NB4 (cell line): Measurements from ENCODE around the gene HSPA4.
A peak's percentile ranks its signal among the peaks of the same experiment; 100 is the strongest.
"Not testable (repeated sequence)": the region's sequence is repeated elsewhere in the genome, so short reads cannot be mapped to it uniquely, and the experiment has no call there.

Experiments
- DNase-seq: peaks from one replicate; pipeline ENCODE4 v3.0.0; 2010; ENCODE audit warnings: low read depth
- H3K4me3 ChIP-seq: one replicate; pipeline ENCODE4 v1.5.1; 2011; ENCODE audit warnings: mild to moderate bottlenecking, low read depth, low read length, moderate library complexity
- MYC ChIP-seq: IDR thresholded peaks from 2 replicates; pipeline ENCODE4 v1.6.1; 2011; ENCODE audit warnings: low read depth, low read length
- POLR2A ChIP-seq: IDR thresholded peaks from 2 replicates; pipeline ENCODE4 v1.6.1; 2011; ENCODE audit warnings: mild to moderate bottlenecking; ENCODE audit not compliant: insufficient read length; ENCODE audit errors: extremely low read depth
- TF ChIP-seq, protein P1 (sequence below): IDR thresholded peaks from one replicate; pipeline ENCODE4 v1.5.1; 2012; ENCODE audit warnings: low read depth, low read length
- TF ChIP-seq, protein P2 (sequence below): IDR thresholded peaks from 2 replicates; pipeline ENCODE4 v1.6.1; 2011; ENCODE audit warnings: low read depth, low read length

The HSPA4 gene

DNA sequence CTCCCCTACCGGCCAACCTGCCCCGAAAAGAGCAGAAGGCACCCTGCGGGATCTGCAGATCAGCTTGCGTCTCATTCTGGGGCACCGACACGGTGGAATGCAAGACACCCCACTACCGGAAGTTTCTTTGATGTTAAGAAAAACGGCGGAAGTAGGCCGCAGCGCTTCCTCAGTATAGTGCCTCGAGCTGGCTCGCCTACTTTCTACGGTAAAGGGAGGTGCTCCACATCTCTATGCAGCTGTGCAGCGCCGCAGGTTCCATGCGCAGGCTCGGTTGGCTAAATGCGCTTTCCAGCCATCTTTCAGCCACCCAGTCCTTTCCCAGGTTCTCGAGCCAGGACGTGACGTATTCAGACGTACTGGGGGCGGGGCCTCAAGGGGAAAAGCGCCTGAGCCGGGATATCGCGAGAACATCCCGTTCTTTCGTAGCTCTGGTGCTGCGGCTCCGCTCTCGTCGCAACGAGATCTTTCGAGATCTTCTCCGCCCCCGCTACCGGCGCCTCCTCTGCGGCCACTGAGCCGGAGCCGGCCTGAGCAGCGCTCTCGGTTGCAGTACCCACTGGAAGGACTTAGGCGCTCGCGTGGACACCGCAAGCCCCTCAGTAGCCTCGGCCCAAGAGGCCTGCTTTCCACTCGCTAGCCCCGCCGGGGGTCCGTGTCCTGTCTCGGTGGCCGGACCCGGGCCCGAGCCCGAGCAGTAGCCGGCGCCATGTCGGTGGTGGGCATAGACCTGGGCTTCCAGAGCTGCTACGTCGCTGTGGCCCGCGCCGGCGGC is at the start of gene HSPA4:
TSS of gene HSPA4 (plus strand) at position 472 of the 775 bp plus-strand sequence. CDS start at position 710, 238 bp downstream.
- peak; percentile 98 for DNase-seq
- peak; percentile 95 for TF ChIP-seq POLR2A
- TF ChIP-seq, protein P1, sequence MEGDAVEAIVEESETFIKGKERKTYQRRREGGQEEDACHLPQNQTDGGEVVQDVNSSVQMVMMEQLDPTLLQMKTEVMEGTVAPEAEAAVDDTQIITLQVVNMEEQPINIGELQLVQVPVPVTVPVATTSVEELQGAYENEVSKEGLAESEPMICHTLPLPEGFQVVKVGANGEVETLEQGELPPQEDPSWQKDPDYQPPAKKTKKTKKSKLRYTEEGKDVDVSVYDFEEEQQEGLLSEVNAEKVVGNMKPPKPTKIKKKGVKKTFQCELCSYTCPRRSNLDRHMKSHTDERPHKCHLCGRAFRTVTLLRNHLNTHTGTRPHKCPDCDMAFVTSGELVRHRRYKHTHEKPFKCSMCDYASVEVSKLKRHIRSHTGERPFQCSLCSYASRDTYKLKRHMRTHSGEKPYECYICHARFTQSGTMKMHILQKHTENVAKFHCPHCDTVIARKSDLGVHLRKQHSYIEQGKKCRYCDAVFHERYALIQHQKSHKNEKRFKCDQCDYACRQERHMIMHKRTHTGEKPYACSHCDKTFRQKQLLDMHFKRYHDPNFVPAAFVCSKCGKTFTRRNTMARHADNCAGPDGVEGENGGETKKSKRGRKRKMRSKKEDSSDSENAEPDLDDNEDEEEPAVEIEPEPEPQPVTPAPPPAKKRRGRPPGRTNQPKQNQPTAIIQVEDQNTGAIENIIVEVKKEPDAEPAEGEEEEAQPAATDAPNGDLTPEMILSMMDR: no peak
- TF ChIP-seq, protein P2, sequence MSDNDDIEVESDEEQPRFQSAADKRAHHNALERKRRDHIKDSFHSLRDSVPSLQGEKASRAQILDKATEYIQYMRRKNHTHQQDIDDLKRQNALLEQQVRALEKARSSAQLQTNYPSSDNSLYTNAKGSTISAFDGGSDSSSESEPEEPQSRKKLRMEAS: no peak
- TF ChIP-seq MYC: peak; percentile 23
- peak within 1 kb of the TSS; percentile 98 for H3K4me3 ChIP-seq

- TF ChIP-seq, protein P2: no peak
- TF ChIP-seq, protein P1: no peak
- no peak overlapping the region for H3K4me3 ChIP-seq
- DNase-seq: no peak
These were observed 45.2 kb upstream of the HSPA4 start for GRCh38 chr5:133006653-133007052.

DNA sequence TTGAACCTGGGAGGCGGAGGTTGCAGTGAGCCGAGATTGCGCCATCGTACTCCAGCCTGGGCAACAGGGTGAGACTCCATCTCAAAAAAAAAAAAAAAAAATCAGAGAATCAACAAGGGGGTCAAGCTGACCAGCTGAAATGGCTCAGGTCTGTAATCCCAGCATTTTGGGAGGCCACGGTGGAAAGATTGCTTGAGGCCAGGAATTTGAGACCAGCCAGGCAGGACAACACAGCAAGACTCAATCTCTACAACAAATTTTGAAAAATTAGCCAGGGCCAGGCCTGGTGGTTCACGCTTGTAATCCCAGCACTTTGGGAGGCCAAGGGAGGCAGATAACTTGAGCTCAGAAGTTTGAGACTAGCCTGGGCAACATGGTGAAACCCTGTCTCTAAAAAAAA is 43.4 kb upstream of the HSPA4 start:
- not testable (repeated sequence) for DNase-seq, H3K4me3 ChIP-seq

GRCh38 chr5:133015466-133015865 is 36.3 kb upstream of the HSPA4 start:
- DNase-seq: no peak
- no peak overlapping the region for H3K4me3 ChIP-seq
- TF ChIP-seq, protein P2: no peak
- no peak for TF ChIP-seq MYC
- no peak for TF ChIP-seq POLR2A
- TF ChIP-seq, protein P1: no peak

GRCh38 chr5:133017964-133018363 is 33.8 kb upstream of the HSPA4 start:
- no peak overlapping the region for H3K4me3 ChIP-seq
- TF ChIP-seq POLR2A: no peak
- no peak for TF ChIP-seq MYC
- TF ChIP-seq, protein P1: no peak
- TF ChIP-seq, protein P2: no peak
- DNase-seq: no peak

GRCh38 chr5:133019471-133019870 is 32.3 kb upstream of the HSPA4 start:
- DNase-seq, H3K4me3 ChIP-seq: not testable (repeated sequence)
